ENCODE data around the gene MPI. TPM values are rescaled to one million over a fixed set of nuclear protein-coding genes. Genes with fewer than 3 reads are reported as not detected.
"Not testable (repeated sequence)": the region's sequence is repeated elsewhere in the genome, so short reads cannot be mapped to it uniquely, and the experiment has no call there.

Gene MPI
- total RNA-seq, 1 donor from 2014 or later = 59.4 TPM

GRCh38 chr15:74924525-74924924 is 34.7 kb downstream of the MPI start:
- no peak for DNase-seq (ENCODE audit: extremely low read depth, low read depth, low spot score)

DNA sequence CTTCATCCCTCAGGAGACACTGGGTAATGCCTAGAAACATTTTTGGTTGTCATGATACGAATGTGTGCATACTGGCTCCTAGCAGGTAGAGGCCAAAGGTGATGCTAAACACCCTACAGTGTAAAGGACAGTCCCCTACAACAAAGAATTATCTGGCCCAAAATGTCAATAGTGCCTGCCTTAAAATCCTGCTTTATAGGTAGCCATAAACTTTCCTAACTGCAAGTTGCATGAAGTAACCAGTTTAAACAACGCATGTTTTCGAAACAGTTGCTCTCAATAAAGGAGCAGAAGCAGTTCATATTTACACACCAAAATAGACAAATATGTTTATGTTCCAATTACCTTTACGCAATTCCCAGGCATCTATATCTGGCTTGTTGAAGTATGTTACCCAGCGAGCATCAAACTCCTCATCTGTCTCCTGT is 38.9 kb downstream of the MPI start:
- DNase-seq (ENCODE audit: extremely low read depth, low read depth, low spot score) = no peak

DNA sequence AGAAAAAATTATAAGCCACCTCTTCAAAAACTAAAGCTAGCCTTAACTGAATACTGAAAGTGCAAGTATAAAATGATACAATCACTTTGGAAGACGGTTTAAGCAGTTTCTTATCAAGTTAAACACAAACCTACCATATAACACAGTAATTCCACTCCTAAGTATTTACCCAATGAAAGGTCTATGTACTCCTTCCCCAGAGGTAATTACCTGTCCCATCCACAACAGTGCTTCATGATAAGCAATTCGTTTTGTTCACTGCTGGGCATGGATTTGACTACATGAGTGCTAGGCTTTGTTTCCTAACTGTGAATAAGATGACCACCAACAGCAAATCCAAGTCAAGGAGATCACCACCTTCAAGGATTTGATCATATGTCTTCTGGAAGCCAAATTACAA is 43.7 kb downstream of the MPI start:
- DNase-seq (ENCODE audit: extremely low read depth, low read depth, low spot score) = no peak

DNA sequence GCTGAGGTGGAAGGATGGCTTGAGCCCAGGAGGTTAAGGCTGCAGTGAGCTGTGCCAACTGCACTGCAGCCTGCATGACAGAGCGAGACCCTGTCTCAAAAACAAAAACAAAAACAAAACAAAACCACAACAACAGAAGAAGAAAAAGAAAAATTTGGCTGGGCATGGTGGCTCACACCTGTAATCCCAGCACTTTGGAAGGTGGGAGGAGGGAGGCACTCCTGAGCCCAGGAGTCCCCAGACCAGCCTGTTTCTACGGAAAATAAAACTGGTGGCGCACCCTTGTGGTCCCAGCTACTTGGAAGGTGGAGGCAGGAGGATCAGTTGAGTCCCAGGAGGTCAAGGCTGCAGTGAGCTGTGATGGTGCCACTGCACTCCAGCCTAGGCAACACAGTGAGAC is 45.4 kb downstream of the MPI start:
- not testable (repeated sequence) for DNase-seq (ENCODE audit: extremely low read depth, low read depth, low spot score)

DNA sequence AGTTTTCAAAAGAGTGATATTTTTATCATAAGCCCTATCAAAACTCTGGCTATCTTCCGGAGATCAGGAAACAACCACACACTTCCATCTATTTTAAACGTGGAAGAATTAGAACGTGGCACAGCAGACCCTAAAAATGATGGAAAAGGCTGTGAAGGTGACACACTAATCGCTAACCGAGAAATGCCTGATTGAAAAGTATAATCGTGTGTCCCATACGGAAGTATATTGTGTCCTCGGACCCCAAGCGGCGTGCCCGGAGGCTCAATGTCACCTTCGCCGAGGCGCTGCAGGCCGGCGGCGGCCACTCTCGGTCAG is 47.4 kb downstream of the MPI start:
- no peak for DNase-seq (ENCODE audit: extremely low read depth, low read depth, low spot score)

GRCh38 chr15:74937590-74938371 is 47.9 kb downstream of the MPI start, which contains the start of gene COX5A:
Gene COX5A (minus strand): TSS chr15:74938073. CDS start chr15:74938014, 59 bp downstream.
- DNase-seq (ENCODE audit: extremely low read depth, low read depth, low spot score) = no peak

DNA sequence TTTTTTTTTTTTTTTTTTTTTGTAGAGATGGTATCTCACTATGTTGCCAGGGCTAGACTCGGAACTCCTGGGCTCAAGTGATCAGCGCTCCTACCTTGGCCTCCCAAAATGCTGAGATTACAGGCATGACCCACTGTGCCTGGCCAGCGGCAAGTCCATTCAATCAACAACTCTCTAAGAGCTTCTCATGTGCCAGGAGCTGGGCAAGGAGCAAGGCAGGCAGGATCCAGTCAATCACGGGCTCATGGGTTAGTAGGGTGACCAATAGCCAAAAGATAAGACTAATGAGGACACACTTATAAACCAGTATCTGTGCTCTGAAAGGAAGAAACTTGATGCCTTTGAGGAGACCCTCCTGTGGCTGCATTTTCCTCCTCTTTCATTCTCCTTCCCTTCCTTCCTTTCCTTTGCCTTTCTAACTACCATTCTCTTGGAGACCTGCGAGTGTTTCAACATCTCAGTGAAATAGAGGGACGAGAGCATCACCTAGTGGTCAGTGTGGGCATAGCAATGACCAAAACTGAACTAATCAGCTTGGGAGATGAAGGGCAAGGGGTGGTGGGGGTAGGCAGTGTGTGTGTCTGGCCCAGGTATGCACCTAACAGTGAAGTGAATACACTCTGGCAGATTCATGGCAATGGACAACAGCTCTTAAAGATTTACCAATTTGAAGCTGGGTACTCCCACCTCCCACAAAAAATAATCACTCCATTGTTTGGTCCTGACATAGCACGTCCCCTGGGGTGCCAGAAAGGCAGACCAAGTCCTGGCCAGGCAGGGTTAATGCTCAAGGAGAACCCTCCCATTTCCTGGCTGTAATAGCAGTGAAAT is 60.5 kb downstream of the MPI start:
- DNase-seq (ENCODE audit: extremely low read depth, low read depth, low spot score) = no peak

- no peak for DNase-seq (ENCODE audit: extremely low read depth, low read depth, low spot score)
These were observed 61.2 kb downstream of the MPI start for GRCh38 chr15:74951006-74951405.

Other genes starting within 250 kb of the MPI start
- gene EDC3, start 194.0 kb upstream of the MPI start, total RNA-seq = 25.8 and 39.9 TPM in 2 replicates
- gene CYP1A1, start 164.5 kb upstream of the MPI start, total RNA-seq = 2.0 and 3.7 TPM in 2 replicates
- not detected in 2 replicates for gene CYP1A2, start 141.2 kb upstream of the MPI start, total RNA-seq
- gene CSK, start 108.0 kb upstream of the MPI start, total RNA-seq = 48.0 and 69.4 TPM in 2 replicates
- gene LMAN1L, start 77.2 kb upstream of the MPI start, total RNA-seq = 0.64 TPM in 1 of 2 replicates, not detected in the other
- not detected in 2 replicates for gene CPLX3, start 63.4 kb upstream of the MPI start, total RNA-seq
- gene ULK3, start 46.9 kb upstream of the MPI start, total RNA-seq = 40.0 and 45.2 TPM in 2 replicates
- 62.3 and 87.9 TPM in 2 replicates for gene SCAMP2, start 16.7 kb upstream of the MPI start, total RNA-seq
- 42.6 and 55.1 TPM in 2 replicates for gene FAM219B, start 16.8 kb downstream of the MPI start, total RNA-seq
- gene COX5A, start 48.0 kb downstream of the MPI start, total RNA-seq = 157 and 187 TPM in 2 replicates
- 25.3 and 26.3 TPM in 2 replicates for gene RPP25, start 66.7 kb downstream of the MPI start, total RNA-seq
- 27.2 and 32.6 TPM in 2 replicates for gene SCAMP5, start 105.5 kb downstream of the MPI start, total RNA-seq
- 19.7 and 22.5 TPM in 2 replicates for gene PPCDC, start 133.5 kb downstream of the MPI start, total RNA-seq